ENCODE results near the gene ZCCHC14.
A peak's percentile ranks its signal among the peaks of the same experiment; 100 is the strongest.

ZCCHC14 gene

DNA sequence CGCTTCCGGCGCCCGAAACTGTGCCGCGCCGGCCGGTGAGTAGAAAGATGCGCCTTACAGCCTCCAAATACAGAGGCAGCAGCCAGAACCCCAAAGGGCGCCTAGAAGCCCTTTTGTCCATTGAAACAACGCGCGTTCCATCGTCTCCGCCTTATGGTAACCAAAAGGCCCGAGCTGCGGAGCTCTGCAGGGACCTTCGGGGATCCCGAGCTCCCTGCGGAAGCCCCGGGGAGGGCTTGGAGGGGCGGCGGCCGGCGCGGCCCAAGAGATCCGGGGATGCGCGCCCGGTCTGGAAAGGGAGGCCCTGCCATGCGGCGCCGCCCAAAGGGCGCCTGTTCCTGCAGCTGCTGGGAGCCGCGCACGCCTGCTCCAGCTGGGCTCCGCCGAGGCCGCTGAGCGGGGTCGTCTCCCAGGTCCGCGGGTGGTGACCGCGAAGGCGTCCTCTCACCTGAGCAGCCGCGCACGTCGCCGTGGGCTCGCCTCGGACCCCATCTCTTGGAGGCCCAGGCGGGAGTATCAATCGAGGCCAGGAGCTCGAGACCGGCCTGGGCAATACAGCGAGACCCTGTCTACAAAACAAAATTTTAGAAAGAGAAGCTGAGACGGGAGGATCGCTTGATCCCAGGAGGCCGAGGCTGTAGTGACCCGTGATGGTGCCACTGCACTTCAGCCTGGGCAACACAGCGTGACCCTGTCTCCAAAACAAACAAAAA, 108.5 kb downstream of the ZCCHC14 start:
- no peak for DNase-seq
- H2AFZ ChIP-seq (ENCODE audit: low read length) = peak overlapping the region; percentile 65
- H3K79me2 ChIP-seq (ENCODE audit: low read length) = peaks cover 28% of the 10 kb centered on the region
- H3K4me3 ChIP-seq (ENCODE audit: low read length) = peak overlapping the region; percentile 67
- peaks cover 15% of the 10 kb centered on the region; the same call in 1 of the 2 replicates for H3K4me1 ChIP-seq (ENCODE audit: low read length)
- H3K36me3 ChIP-seq (replicated peaks; ENCODE audit: insufficient read depth, low read length) = no peaks in the 10 kb centered on the region
- peak overlapping the region; percentile 55; the same call in 1 of the 2 replicates for H3K4me2 ChIP-seq (ENCODE audit: low read depth, low read length)
- H3K27ac ChIP-seq (ENCODE audit: low read length) = peak overlapping the region; percentile 42; the same call in 1 of the 2 replicates
- H3K9me2 ChIP-seq (replicated peaks; ENCODE audit: insufficient read depth, low read length) = no peaks in the 10 kb centered on the region
- peak overlapping the region; percentile 48; the same call in 1 of the 2 replicates for H3K9ac ChIP-seq (ENCODE audit: low read length)
- peaks cover 5% of the 10 kb centered on the region; the same call in 1 of the 2 replicates for H3F3A ChIP-seq (ENCODE audit: insufficient read depth, low read length)
- no peaks in the 10 kb centered on the region for H3K9me3 ChIP-seq (replicated peaks; ENCODE audit: insufficient read depth, low read length)
- H3K27me3 ChIP-seq (replicated peaks; ENCODE audit: insufficient read depth, low read length) = no peaks in the 10 kb centered on the region
- TF ChIP-seq EZH2 (optimal IDR thresholded peaks at IDR 0.05; ENCODE audit: low read depth, low read length) (no peak), EZH2phosphoT487 (IDR thresholded peaks at IDR 0.05; ENCODE audit: low read length) (no peak)
- TF ChIP-seq, protein P1, sequence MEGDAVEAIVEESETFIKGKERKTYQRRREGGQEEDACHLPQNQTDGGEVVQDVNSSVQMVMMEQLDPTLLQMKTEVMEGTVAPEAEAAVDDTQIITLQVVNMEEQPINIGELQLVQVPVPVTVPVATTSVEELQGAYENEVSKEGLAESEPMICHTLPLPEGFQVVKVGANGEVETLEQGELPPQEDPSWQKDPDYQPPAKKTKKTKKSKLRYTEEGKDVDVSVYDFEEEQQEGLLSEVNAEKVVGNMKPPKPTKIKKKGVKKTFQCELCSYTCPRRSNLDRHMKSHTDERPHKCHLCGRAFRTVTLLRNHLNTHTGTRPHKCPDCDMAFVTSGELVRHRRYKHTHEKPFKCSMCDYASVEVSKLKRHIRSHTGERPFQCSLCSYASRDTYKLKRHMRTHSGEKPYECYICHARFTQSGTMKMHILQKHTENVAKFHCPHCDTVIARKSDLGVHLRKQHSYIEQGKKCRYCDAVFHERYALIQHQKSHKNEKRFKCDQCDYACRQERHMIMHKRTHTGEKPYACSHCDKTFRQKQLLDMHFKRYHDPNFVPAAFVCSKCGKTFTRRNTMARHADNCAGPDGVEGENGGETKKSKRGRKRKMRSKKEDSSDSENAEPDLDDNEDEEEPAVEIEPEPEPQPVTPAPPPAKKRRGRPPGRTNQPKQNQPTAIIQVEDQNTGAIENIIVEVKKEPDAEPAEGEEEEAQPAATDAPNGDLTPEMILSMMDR (IDR thresholded peaks at IDR 0.05; ENCODE audit: low read length) = no peak
- no peaks in the 10 kb centered on the region for H4K20me1 ChIP-seq (ENCODE audit: insufficient read depth, low read length)

DNA sequence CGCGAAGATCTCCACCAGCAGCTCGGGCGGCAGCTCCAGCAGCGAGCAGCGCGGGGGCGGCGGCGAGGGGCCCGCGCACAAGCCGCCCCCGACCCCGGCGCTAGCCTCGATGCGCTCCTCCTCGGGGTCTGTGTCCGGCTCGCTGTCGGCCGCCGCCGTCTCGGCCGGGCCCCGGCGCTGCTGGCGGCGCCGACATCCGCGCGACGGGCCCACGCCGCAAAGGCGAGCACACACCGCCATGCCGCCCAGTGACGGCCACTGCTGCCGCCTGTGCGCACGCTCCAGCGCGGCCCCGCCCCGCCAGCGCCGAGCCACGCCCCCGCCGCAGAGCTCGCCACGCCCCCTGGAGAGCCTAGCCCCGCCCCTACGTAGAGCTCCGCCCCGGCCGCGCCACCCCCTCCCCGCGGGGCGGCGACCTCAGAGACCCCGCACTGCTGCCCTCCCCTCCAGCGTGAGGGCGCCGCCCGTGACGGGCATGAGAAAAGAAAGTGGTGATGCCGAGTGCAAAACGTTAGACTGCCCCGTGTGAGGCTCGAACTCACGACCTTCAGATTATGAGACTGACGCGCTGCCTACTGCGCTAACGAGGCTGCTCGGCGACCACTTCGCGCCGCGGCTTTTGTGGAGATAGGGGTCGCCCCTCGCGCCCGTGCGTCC, 109.2 kb downstream of the ZCCHC14 start, which contains the start of gene FBXO31:
TSS of gene FBXO31 (minus strand) at position 272 of the 657 bp plus-strand sequence. CDS start at position 240, 32 bp downstream.
- peak; percentile 66 for DNase-seq
- H3K27ac ChIP-seq (ENCODE audit: low read length) = peak within 1 kb of the TSS; percentile 42; the same call in 1 of the 2 replicates
- peak within 1 kb of the TSS; percentile 53; the same call in 1 of the 2 replicates for H3K9ac ChIP-seq (ENCODE audit: low read length)
- peaks cover 31% of the 10 kb centered on the region for H3K79me2 ChIP-seq (ENCODE audit: low read length)
- peak within 1 kb of the TSS; percentile 57; the same call in 1 of the 2 replicates for H3K4me2 ChIP-seq (ENCODE audit: low read depth, low read length)
- H3K9me3 ChIP-seq (replicated peaks; ENCODE audit: insufficient read depth, low read length) = no peaks in the 10 kb centered on the region
- H4K20me1 ChIP-seq (ENCODE audit: insufficient read depth, low read length) = no peaks in the 10 kb centered on the region
- H3K4me1 ChIP-seq (ENCODE audit: low read length) = peaks cover 15% of the 10 kb centered on the region; the same call in 1 of the 2 replicates
- H3K36me3 ChIP-seq (replicated peaks; ENCODE audit: insufficient read depth, low read length) = no peaks in the 10 kb centered on the region
- peaks cover 4% of the 10 kb centered on the region; the same call in 1 of the 2 replicates for H3F3A ChIP-seq (ENCODE audit: insufficient read depth, low read length)
- no peaks in the 10 kb centered on the region for H3K27me3 ChIP-seq (replicated peaks; ENCODE audit: insufficient read depth, low read length)
- H2AFZ ChIP-seq (ENCODE audit: low read length) = peak within 1 kb of the TSS; percentile 65
- peak within 1 kb of the TSS; percentile 67 for H3K4me3 ChIP-seq (ENCODE audit: low read length)
- no peaks in the 10 kb centered on the region for H3K9me2 ChIP-seq (replicated peaks; ENCODE audit: insufficient read depth, low read length)
- TF ChIP-seq EZH2phosphoT487 (IDR thresholded peaks at IDR 0.05; ENCODE audit: low read length) = no peak
- TF ChIP-seq, protein P1 (IDR thresholded peaks at IDR 0.05; ENCODE audit: low read length) = no peak
- no peak for TF ChIP-seq EZH2 (optimal IDR thresholded peaks at IDR 0.05; ENCODE audit: low read depth, low read length)

DNA sequence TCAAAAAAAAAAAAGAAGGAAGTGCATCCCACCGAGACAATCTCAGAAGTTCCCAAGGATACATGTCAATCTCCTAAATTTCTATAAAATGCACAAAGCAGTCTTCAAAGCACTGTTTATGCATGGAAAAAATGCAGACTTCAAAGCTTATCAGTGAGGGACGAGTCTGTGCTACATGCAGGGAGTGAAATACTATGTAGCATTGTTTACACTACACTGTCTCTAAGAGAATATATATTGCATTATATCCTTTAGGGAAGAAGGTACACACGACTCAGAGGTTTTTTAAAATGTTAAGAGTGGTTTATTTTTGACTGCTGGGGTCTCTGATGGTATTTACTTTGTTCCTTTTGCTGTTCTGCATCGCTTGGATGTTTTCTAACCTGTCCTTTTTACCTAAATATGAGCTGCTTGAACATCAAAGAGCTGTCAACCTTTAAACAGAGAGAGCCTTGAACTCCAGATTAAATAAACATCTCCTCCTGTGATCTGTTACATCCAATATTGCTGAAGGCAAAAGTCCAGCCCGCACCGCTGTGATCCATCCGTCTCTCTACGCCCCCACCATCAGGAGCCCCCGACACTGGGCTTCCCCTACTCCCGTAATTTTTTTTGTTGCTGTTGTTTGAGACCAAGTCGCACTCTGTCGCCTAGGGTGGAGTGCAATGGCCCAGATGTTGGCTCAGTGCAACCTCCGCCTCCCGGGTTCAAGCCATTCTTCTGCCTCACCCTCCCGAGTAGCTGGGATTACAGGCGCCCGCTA, 110.6 kb downstream of the ZCCHC14 start:
- DNase-seq = no peak
- Histone ChIP-seq H3K36me3 (replicated peaks; ENCODE audit: insufficient read depth, low read length) (no peaks in the 10 kb centered on the region), H3K9ac (ENCODE audit: low read length) (peak overlapping the region; percentile 53; the same call in 1 of the 2 replicates), H3K4me1 (ENCODE audit: low read length) (0 out of 2 replicates have a peak, but pooled peaks cover 8% of the 10 kb centered on the region), H3K27ac (ENCODE audit: low read length) (no peak overlapping the region), H3K4me2 (ENCODE audit: low read depth, low read length) (peak overlapping the region; percentile 57; the same call in 1 of the 2 replicates), H2AFZ (ENCODE audit: low read length) (no peak overlapping the region), H4K20me1 (ENCODE audit: insufficient read depth, low read length) (no peaks in the 10 kb centered on the region), H3K79me2 (ENCODE audit: low read length) (peaks cover 39% of the 10 kb centered on the region), H3K9me2 (replicated peaks; ENCODE audit: insufficient read depth, low read length) (no peaks in the 10 kb centered on the region), H3K4me3 (ENCODE audit: low read length) (peak overlapping the region; percentile 64), H3K27me3 (replicated peaks; ENCODE audit: insufficient read depth, low read length) (no peaks in the 10 kb centered on the region), H3F3A (ENCODE audit: insufficient read depth, low read length) (no peaks in the 10 kb centered on the region), H3K9me3 (replicated peaks; ENCODE audit: insufficient read depth, low read length) (no peaks in the 10 kb centered on the region)
- TF ChIP-seq, protein P1 (IDR thresholded peaks at IDR 0.05; ENCODE audit: low read length) = no peak
- TF ChIP-seq EZH2phosphoT487 (IDR thresholded peaks at IDR 0.05; ENCODE audit: low read length) = no peak
- no peak for TF ChIP-seq EZH2 (optimal IDR thresholded peaks at IDR 0.05; ENCODE audit: low read depth, low read length)
